ENCODE data around the gene TTC31.
"Not testable (repeated sequence)": the region's sequence is repeated elsewhere in the genome, so short reads cannot be mapped to it uniquely, and the experiment has no call there.

DNA sequence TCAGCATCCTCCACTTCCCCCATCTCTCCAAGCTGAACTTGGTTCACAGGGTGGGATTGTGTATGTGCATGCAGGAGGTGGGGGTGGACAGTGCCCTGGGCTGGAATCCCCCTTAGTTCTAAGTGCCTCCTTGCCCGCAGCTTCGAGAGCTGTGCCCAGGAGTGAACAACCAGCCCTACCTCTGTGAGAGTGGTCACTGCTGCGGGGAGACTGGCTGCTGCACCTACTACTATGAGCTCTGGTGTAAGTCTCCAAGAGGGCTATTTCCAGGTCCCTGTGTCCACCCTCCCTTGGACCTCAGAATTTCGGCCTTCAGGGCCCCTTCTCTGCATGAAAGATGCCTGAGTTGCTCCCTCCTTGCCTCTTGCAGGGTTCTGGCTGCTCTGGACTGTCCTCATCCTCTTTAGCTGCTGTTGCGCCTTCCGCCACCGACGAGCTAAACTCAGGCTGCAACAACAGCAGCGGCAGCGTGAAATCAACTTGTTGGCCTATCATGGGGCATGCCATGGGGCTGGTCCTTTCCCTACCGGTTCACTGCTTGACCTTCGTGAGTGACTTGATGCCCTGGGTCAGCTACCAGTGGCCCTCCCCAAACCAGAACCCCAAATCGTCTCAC lies 23.3 kb upstream of the TTC31 start:
- TF ChIP-seq, protein P1, sequence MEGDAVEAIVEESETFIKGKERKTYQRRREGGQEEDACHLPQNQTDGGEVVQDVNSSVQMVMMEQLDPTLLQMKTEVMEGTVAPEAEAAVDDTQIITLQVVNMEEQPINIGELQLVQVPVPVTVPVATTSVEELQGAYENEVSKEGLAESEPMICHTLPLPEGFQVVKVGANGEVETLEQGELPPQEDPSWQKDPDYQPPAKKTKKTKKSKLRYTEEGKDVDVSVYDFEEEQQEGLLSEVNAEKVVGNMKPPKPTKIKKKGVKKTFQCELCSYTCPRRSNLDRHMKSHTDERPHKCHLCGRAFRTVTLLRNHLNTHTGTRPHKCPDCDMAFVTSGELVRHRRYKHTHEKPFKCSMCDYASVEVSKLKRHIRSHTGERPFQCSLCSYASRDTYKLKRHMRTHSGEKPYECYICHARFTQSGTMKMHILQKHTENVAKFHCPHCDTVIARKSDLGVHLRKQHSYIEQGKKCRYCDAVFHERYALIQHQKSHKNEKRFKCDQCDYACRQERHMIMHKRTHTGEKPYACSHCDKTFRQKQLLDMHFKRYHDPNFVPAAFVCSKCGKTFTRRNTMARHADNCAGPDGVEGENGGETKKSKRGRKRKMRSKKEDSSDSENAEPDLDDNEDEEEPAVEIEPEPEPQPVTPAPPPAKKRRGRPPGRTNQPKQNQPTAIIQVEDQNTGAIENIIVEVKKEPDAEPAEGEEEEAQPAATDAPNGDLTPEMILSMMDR (IDR thresholded peaks at IDR 0.05; ENCODE audit: low read length), result not testable (repeated sequence)
- not testable (repeated sequence) for TF ChIP-seq EZH2 (optimal IDR thresholded peaks at IDR 0.05; ENCODE audit: low read depth, low read length); EZH2phosphoT487 (IDR thresholded peaks at IDR 0.05; ENCODE audit: low read length)

Data from MM.1S (cell line).